COR-L47 (cell line): ENCODE measurements around the gene CLCN3.
"Not testable (repeated sequence)": the region's sequence is repeated elsewhere in the genome, so short reads cannot be mapped to it uniquely, and the experiment has no call there.

Source experiments
- DNase-seq: peaks from one replicate; lab custom pipeline; 2025; lab: John Stamatoyannopoulos, UW

The CLCN3 gene

DNA sequence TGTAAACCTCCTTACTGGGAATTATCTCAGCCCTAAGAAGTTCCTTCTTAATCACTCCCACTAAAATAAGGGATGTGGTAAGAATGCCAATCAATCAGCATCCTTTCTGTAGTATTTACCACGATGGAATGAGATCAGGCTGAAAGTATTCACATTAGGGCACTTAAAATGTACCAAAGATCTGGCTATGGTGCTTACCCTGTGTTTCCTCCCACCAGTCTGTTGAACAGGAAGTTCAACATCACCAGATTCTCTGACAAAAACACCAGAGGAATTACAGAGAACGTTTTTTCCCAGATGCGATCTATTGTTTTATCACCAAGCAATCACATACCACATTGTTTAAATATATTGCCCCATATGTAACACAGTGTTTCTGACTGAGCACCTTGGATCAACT lies 2.1 kb upstream of the CLCN3 start:
- DNase-seq, result no peak

DNA sequence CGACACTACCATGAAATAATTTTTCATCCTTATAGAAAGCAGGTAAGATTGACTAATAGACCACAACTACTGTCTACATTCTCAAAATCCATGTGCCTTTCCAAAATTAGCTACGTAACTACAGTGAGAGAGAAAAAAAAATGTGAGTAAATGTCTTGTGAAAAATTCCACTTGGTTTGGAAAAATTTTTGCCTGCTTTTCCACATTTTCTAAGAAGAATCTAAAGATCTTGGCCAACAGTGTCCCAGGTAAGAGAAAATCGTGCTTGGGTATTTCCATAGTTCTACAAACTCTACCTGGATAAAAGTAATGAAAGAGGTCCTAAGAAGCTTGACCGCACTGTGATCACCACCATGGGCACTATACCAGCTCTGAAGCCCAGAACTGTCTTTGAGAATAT lies 1.4 kb upstream of the CLCN3 start:
- DNase-seq, result no peak

DNA sequence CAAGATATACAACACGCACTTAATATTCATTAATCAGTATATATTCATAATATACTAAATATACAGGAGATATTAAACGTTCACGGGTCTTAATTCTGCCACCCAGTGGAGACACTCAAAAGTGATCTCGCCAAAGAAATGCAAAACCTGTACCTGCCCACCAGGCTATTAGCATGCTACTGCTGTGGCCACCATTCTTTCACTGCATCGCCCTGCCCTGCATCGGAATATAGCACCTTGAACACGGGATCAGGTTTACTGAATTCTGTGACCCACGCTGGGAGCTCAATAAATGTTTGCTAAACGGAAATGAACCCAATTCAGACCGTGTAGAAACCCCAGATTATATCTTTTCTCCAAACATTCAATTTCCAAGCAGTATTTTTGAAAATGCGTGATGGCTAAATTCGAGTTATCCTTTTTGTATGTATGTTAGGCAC lies 840 bp upstream of the CLCN3 start:
- peak; percentile 52 for DNase-seq

DNA sequence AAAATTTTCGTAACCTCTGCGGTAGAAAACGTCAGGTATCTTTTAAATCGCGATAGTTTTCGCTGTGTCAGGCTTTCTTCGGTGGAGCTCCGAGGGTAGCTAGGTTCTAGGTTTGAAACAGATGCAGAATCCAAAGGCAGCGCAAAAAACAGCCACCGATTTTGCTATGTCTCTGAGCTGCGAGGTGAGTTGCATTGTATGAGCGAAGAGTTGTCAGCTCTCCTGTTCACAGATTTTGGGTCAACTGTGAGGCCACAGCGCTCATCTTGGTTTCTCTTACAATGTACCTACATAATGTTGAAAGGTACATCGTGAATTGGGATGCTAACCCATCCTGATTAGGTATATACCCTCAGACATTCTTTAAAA lies 486 bp downstream of the CLCN3 start:
- DNase-seq, result peak; percentile 0

DNA sequence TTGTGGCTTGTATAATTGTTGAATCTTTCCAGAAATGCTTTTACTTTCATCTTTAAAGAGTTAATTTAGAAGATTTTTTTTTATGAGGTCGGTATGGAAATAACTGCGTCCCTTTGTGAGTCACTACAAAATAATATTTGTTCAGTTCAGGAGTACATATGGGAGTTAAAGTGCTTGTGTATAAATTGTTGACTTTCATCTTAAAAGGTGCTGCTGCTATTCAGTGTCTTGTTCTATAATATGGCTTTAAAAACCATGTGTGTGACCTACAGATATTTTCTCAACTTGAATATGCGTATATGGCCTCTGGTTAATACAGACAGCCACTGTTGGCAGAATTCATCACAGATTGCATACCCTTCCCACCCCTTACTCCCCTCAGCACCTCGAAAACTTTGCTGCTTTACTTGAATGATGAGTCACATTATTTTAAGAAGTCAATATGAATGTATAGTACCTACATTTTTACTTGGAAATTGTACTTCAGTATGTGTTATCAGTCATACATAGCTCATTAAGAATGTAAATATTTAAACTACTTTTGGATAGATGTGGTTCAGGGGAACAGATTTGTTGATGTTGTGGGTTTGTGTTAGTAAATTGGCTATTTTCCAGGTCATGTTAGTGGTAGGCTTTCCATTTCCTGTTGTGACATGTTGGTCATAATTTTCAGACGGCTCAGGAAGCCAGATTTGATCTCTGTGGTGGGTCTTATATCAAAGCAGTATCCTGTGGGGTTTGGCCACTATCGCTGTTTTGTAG lies 1.5 kb downstream of the CLCN3 start:
- DNase-seq, result peak; percentile 28

DNA sequence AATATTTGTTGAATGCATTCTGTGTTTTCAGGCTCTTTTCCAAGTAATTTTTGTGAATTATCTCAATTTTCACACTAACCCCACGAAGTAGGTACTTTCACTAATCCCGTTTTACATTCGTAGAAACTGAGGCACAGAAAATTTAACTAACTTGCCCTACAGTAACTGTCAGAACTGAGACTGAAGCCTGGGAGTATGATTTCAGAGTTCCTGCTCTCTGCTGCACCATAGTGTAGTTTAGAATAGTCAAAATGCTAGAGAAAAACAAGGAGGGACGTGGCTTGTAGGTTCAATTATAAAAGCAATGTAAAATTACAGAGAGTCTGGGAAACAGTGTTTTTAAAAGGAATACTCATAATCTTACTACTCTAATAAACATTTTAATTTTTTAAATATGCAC lies 2.2 kb downstream of the CLCN3 start:
- no peak for DNase-seq

DNA sequence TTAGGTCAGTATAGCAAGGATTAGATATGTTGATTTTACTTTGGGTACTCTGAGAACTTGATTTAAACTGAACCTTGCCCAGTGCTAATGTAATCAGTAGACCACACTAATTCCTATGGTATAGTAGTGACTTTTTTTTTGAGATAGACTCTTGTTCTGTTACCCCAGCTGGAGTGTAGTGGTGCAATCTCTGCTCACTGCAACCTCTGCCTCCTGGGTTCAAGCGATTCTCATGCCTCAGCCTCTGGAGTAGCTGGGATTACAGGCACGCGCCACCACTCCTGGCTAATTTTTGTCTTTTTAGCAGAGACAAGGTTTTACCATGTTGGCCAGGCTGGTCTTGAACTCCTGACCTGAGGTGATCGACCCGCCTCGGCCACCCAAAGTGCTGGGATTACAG lies 3.6 kb downstream of the CLCN3 start:
- DNase-seq, result not testable (repeated sequence)

DNA sequence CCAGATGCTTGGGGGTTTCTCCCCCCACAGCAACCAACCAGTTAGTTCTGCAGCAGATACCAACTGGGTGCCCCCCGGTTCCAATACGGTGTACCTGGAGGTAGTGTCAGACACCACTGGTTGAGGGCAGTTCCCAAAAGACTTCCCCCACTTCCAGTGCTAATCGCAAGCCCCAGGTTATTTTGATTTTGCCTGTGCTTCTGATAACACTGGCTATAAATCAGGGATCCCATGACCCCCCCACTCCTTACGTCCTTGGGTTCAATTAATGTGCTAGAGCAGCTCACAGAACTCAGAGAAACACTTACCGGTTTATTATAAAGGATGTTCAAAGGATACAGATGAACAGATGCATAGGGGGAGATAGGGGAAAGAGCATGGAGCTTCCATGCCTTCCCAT lies 5.5 kb downstream of the CLCN3 start:
- DNase-seq, result no peak

DNA sequence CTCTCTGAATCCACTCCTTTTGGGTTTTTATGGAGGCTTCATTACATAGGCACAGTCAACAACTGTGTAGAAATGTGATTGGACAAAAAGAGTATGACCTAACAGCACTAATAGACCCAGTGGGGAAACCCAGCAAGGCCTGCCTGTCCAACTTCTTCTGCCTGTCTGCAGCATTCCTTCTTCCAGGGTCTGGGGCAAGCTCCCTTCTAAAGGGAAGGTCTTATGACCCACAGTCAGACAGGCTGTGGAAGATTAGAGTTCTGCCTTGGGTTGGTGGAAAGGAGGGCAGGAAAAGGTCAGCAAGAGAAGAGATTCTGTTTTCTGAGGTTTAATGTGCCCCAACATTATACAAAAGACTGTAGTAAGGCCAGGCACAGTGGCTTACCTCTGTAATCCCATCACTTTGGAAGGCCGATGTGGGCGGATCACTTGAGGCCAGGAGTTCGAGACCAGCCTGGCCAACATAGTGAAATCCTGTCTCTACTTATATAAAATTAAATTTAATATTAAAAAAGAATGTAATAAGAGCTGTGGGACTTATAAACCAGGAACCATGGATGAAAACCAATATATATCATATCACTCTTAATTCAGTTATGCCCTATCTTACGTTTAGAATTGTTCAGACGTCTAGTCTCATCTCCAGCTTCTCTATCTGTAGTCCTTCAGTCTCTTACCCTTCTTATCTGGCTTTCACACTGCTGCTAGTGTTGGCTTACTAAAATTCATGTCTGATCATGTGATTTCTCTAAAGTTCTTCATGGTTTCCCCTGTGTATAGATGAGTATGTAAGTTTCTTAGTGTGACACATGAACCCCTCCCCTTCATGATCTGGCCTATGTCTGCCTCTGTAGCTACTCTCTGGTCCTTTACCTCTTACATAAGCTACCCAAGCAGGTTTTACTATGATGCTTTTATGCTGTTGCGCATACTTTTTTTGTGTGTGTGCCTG lies 6.2 kb downstream of the CLCN3 start:
- no peak for DNase-seq

DNA sequence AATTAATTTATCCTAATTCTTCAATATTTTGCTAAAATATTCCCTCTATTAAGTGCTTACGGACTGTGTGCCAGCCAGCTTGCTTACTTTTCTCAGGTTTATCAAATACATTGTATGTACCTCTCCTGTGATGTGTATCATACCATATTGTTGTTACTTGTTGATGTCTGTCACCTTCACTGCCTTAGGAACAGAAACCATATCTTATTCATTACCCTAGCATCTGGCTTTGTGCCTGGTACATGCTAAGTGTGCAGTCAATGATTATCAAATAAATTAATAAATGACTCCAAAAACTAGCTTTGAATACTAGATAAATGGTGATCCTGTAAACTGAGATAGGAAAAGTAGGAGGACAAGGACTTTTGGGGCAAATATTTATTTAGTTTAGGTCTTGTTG lies 6.9 kb downstream of the CLCN3 start:
- DNase-seq, result no peak

DNA sequence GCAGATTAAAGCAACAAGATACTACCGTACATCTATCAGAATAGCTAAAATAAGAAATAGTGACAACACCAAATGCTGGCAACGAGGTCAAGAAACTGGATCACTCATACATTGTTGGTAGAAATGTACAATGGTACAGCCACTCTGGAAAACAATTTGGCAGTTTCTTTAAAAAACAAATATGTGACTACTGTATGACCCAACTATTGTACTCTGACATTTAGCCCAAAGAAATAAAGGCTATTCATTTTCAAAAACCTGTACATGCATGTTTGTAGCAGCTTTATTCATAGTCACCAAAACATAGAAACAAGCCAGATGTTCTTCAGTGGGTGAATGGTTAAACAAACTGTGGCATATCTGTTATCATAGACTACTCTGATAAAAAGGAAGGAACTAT lies 8.2 kb downstream of the CLCN3 start:
- no peak for DNase-seq

DNA sequence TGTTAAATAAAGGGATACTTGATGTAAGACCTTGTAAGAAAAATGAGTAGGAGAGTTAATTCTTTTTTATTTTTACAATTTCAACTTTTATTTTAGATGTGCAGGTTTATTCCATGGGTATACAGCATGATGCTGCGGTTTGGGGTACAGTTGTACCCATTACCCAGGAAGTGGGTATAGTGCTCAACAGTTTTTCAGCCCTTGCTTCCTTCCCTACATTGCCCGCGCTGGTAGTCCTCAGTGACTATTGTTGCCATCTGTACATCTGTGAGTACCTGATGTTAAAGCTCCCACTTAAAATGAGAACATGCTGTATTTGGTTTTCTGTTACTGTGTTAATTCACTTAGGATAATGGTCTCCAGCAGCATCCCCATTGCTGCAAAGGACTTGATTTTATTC lies 9.7 kb downstream of the CLCN3 start:
- DNase-seq, result no peak

DNA sequence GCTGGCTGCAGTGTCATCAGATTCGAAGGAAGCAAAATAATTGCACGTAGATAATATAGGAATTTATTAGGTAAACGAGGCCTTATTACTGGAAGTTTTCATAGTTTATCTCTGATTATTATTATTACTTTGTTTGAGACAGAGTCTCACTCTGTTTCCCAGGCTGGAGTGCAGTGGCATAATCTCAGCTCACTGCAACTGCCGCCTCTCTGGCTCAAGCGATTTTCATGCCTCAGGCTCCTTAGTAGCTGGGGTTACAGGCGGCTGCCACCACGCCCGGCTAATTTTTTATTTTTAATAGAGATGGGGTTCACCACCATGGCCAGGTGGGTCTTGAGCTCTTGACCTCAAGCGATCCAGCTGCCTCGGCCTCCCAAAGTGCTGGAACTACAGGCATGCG lies 12.5 kb downstream of the CLCN3 start:
- no peak for DNase-seq

DNA sequence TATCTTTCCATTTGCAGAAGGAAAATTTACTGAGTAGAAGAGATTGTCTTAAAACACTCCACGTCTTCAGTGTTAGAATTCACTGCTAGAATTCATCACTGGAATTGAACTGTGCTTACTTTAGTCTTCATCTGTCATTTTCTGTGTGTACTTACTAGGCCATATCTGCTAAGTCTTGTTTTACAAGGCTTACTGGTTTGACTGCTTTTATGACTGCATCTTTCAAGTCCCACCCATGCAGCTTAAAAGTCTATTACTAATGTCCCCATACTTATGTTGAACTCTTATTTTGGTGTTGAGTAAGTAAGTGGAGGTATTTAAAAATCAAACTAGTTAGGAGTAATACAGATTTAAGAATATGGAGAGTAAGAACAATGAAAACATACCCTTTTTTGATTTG lies 14.6 kb downstream of the CLCN3 start:
- no peak for DNase-seq

DNA sequence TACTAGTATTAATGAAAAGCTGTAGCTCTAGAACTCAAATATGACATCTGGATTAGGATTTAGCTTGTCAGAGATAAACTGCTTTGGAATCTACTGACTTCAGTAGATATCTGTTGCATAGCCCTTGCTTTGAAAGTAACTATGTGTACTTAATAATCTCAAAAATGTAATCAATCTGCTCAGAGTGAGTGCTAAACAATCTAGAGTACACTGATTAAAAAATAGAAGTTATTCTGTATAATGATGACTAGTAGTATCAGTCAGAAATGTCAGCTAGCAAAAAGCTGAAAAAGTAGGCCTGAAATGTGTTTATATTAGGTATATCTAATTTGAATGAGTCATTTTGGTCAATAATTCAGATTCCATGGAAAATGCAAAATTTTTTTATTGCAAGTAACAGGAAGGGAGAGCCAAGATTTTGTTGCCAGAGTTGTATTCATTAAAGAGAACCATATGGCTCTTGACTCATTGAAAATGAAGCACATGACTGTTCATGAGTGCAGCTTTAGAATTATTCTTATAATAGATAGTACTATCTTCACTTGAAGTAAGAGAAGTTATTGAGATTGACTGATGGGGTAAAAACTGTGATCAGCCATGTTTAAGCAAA lies 20.0 kb downstream of the CLCN3 start:
- DNase-seq, result no peak

DNA sequence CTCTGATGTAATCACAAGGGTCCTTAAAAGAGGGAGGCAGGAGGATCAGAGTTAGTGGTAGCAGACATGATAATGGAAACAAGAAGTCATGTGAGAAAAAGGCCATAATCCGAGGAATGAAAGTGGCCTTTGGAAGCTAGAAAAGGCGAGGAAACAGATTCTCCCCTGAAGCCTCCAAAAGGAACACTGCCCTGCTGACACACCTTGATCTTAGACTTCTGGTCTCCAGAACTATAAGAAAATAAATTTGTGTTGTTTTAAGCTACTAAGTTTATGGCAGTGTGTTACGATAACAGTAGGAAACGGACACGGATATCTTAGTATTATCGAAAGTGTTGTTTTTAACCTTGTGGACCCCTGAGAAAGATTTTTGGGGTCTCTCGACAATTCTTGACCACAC lies 24.4 kb downstream of the CLCN3 start:
- no peak for DNase-seq

DNA sequence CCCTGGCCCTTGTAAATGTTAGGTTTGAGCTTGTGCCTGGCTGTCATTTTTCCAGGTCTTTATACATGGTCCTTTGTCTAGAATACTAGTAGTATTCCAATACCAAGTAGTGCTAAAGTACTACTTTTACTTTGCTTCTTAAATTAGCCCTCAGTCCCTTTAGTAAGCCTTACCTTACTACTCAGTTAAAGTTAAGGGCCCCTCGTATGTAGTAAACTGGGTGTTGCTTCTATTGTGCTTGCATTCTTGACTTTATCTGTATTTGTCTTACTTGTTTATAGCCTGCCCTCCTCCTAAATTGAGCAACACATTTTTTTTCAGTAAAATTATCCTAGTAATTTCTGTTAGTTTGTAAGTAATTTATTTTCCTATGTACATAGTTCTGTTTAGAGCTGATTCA lies 25.2 kb downstream of the CLCN3 start:
- DNase-seq, result no peak

DNA sequence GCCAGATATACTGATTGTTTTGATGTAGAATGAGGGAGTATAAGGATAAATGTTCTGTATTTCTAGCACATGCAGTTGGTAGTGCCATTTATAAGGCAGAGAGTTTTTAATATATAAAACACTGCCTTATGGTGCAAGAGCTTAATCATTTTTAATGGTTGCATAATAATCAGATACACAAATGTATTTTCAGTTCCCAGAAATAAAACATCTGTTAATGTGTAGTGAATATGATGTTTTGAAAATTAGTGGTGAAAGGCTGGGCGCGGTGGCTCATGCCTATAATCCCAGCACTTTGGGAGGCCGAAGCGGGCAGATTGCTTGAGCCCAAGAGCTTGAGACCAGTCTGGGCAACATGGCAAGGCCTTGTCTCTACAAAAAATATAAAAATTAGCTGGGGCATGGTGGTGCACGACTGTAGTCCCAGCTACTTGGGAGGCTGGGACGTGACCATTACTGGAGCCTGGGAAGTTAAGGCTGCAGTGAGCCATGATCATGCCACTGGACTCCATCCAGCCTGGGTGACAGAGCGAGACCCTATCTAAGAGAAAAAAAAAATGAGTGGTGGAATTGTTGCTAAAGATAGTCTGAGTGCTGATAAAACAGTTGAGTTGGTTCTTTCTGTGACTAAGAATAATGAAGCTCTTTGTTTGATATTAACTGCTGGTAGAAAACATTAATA lies 29.3 kb downstream of the CLCN3 start:
- DNase-seq, result no peak

DNA sequence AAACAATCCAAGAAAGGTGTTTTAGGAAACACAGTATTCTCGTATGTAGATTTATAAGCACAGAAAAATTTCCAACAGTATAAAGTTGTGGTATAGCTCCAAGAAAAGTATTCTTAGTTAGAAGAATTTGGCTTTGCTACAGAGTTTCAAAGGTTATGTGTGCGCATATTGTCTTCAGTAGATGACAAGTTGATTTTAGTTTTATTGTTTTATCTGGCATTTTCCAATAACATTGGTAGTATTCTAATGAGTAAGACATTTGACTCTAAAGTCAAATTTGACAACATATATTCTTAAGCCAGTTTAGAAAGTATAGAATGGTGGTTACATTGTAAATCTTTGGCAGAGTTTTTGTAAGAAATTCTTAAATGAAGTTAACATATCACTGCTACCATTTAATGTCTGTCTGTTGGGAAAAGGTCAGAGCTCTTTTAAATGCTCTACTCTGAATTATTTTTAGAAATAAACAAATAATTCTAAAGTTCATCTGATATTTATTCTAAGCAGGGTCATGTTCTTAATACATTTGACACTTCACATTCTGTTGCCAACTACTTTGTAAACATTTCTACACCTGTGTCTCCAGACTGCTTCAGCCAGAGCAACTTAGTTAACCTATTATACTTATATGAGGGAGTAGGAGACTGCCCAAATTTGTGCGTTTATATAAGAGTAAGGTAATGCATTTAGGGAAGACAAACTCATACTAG lies 30.0 kb downstream of the CLCN3 start:
- no peak for DNase-seq

DNA sequence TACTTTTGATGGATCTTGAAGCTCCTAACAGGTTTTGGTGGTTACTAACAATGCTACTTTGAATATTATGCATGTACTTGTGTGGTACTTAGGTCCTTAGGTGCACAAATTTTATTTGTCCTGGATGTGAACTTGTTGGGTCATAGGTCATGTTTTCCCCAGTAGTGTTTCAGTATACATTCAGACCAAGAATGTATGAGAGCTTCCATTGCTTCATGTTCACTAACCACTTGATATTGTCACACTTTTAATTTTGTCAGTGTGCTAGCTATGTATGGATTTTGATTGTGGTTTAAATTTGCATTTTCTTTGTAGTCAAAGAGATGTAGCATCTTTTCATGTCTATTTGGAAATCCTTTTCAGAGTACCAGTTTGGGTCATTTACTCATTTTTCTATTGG lies 32.2 kb downstream of the CLCN3 start:
- no peak for DNase-seq

DNA sequence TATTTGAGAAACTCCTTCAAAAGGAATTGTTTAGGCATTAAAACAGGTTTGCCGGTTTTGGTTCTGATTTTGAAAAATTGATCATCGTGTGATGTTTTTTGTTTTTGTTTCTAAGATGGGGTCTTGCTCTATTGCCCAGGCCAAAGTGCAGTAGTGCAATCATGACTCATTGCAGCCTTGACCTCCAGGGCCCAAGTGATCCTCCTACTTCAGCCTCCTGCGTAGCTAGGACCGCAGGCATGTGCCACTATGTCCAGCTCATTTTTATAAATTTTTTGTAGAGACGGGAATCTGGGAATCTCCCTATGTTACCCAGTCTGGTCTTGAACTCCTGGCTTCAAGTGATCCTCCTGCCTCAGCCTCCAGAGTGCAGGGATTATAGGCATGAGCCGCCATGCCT lies 35.0 kb downstream of the CLCN3 start:
- DNase-seq, result no peak
